ENCODE results near the gene IL17C.

DNA sequence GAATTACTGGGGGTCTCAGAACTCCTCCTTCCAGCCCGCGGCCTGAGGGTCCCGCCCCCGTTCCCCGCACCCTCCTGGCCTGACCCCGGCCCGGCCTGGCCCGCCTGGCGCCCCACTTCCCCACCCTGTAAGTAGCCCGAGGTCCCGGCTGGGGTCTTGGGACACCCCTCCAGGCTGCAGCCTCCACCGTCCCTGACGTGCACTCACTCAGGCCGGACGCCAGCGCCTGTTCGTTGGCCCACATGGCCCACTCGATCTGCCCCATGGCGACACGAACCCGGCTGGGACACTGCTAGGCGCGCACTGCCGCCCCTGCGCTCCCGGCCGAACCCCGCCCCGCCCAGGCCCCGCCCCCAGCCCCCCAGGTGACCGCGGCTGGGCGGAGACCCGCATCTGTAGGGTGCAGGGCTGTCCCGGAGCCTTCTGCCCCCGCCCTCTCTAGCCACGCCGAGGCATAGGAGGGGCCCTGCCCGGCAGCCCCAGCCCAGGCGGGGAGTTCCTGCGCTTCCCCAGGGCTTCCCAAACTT lies 12.4 kb downstream of the IL17C start, which contains the start of gene CYBA:
- TF ChIP-seq, protein P1, sequence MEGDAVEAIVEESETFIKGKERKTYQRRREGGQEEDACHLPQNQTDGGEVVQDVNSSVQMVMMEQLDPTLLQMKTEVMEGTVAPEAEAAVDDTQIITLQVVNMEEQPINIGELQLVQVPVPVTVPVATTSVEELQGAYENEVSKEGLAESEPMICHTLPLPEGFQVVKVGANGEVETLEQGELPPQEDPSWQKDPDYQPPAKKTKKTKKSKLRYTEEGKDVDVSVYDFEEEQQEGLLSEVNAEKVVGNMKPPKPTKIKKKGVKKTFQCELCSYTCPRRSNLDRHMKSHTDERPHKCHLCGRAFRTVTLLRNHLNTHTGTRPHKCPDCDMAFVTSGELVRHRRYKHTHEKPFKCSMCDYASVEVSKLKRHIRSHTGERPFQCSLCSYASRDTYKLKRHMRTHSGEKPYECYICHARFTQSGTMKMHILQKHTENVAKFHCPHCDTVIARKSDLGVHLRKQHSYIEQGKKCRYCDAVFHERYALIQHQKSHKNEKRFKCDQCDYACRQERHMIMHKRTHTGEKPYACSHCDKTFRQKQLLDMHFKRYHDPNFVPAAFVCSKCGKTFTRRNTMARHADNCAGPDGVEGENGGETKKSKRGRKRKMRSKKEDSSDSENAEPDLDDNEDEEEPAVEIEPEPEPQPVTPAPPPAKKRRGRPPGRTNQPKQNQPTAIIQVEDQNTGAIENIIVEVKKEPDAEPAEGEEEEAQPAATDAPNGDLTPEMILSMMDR (IDR thresholded peaks at IDR 0.05), result no peak
- no peak for TF ChIP-seq EZH2 (IDR thresholded peaks at IDR 0.05; ENCODE audit: borderline replicate concordance, insufficient read depth, low read depth, low read length, poor library complexity, severe bottlenecking)

Measured in B cell (primary cell).